GM12878 (cell line): ENCODE measurements around the gene MYCBP. TPM values are rescaled to one million over a fixed set of nuclear protein-coding genes. Genes with fewer than 3 reads are reported as not detected.

ENCODE experiments used
- ATAC-seq: fragments of 200-7000 bp; cut with Tn5 transposase; 3 replicates; pipeline ENCODE4 v1.9.1; 2020; ENCODE audit warnings: mild to moderate bottlenecking, moderate library complexity
- BruUV-seq: library from RNA; stranded (reverse); fragments of 400-500 nt; replicated peaks from 2 replicates; lab custom pipeline; 2021; lab: Mats Ljungman, UMichigan
- CTCF ChIA-PET: fragments of 300-600 bp; sonication (Branson Sonifier 250); formaldehyde crosslinking; extraction: SDS; loops from one replicate; lab custom pipeline; 2021; ENCODE audit warnings: inconsistent platforms; lab: Yijun Ruan, JAX
- POLR2A ChIA-PET: fragments of 350-600 bp; formaldehyde crosslinking; extraction: SDS; loops from one replicate; lab custom pipeline; 2021; ENCODE audit warnings: inconsistent platforms; lab: Charles Lee
- RAD21 ChIA-PET: fragments of 300-600 bp; sonication (Branson Sonifier 250); formaldehyde crosslinking; loops from one replicate; lab custom pipeline; 2023; ENCODE audit warnings: antibody characterized with exemption; ENCODE audit not compliant: unreplicated experiment; lab: Charles Lee
- SMC1A ChIA-PET: fragments of 300-600 bp; sonication (Branson Sonifier 250); formaldehyde crosslinking; loops from one replicate; lab custom pipeline; 2023; ENCODE audit not compliant: unreplicated experiment, uncharacterized antibody; lab: Charles Lee
- DNase-seq: peaks from one replicate; pipeline ENCODE4 v3.0.0-alpha.2; 2011; ENCODE audit warnings: low read depth, low spot score
- FAIRE-seq: peaks from 3 replicates; lab custom pipeline; 2011; peaks lifted over from hg19 to GRCh38; lab: Jason Lieb, UNC
- H2AFZ ChIP-seq: 2 replicates; pipeline ENCODE4 v1.6.0; 2011; ENCODE audit warnings: low read depth, low read length, control low read depth; ENCODE audit not compliant: control insufficient read depth
- H3K27ac ChIP-seq: 2 replicates; pipeline ENCODE4 v1.5.1; 2011; ENCODE audit warnings: control low read depth; ENCODE audit not compliant: control insufficient read depth, insufficient read depth
- H3K27me3 ChIP-seq, 2 experiments: replicated peaks in 1 of 2; 2 replicates each; pipeline versions ENCODE4 v1.6.0 to v1.6.1; 2011; ENCODE audit warnings: low read length in 1 of 2; ENCODE audit not compliant: control insufficient read depth in 2 of 2, insufficient read depth in 2 of 2
- H3K36me3 ChIP-seq, 2 experiments: 2 replicates each; pipeline ENCODE4 v1.5.1; 2011; ENCODE audit warnings: low read length in 1 of 2; ENCODE audit not compliant: control insufficient read depth in 2 of 2, insufficient read depth in 2 of 2
- H3K4me1 ChIP-seq: 2 replicates; pipeline ENCODE4 v1.6.1; 2011; ENCODE audit warnings: mild to moderate bottlenecking, low read length, moderate library complexity, mixed read lengths; ENCODE audit not compliant: control insufficient read depth, insufficient read depth
- H3K4me2 ChIP-seq: 2 replicates; pipeline ENCODE4 v1.6.0; 2011; ENCODE audit warnings: control low read depth; ENCODE audit not compliant: control insufficient read depth, insufficient read depth
- H3K4me3 ChIP-seq: fragments of 200-600 bp; sonication (generic); 2 replicates; pipeline ENCODE4 v1.5.1; 2016
- H3K79me2 ChIP-seq: 2 replicates; pipeline ENCODE4 v1.6.0; 2011; ENCODE audit warnings: low read length; ENCODE audit not compliant: control insufficient read depth, insufficient read depth
- H3K9ac ChIP-seq: 2 replicates; pipeline ENCODE4 v1.8.0; 2011; ENCODE audit warnings: low read length, control low read depth, mixed read lengths; ENCODE audit not compliant: control insufficient read depth, insufficient read depth
- H3K9me3 ChIP-seq: replicated peaks from 3 replicates; pipeline ENCODE4 v1.5.1; 2011; ENCODE audit warnings: mild to moderate bottlenecking, low read length; ENCODE audit not compliant: control insufficient read depth, insufficient read depth
- H4K20me1 ChIP-seq: 2 replicates; pipeline ENCODE4 v1.6.0; 2011; ENCODE audit not compliant: control insufficient read depth, insufficient read depth
- BRCA1 ChIP-seq: IDR thresholded peaks from 2 replicates; pipeline ENCODE4 v1.6.1; 2011; ENCODE audit warnings: low read depth, low read length, improper control_type of control experiment
- CHD4 ChIP-seq: fragments of 200-600 bp; sonication (generic); IDR thresholded peaks from 2 replicates; pipeline ENCODE4 v1.6.1; 2016; ENCODE audit warnings: mild to moderate bottlenecking
- EP300 ChIP-seq, 2 experiments: fragments of 150-350 bp in 1 of 2; IDR thresholded peaks; 2 replicates each; pipeline ENCODE4 v1.6.1; 2011 to 2012; ENCODE audit warnings: low read depth in 2 of 2, low read length in 2 of 2, borderline replicate concordance in 1 of 2, improper control_type of control experiment in 1 of 2, inconsistent platforms in 1 of 2; ENCODE audit not compliant: control insufficient read depth in 1 of 2
- ESRRA ChIP-seq: IDR thresholded peaks from 2 replicates; pipeline ENCODE4 v1.6.1; 2012; ENCODE audit warnings: mild to moderate bottlenecking, low read length, improper control_type of control experiment
- FOXM1 ChIP-seq: IDR thresholded peaks from 2 replicates; pipeline ENCODE4 v1.6.1; 2012; ENCODE audit warnings: low read depth, mild to moderate bottlenecking, inconsistent platforms, low read length, moderate library complexity
- IRF4 ChIP-seq: IDR thresholded peaks from 2 replicates; pipeline ENCODE4 v1.6.1; 2011; ENCODE audit warnings: low read depth, low read length
- LARP7 ChIP-seq: fragments of 450-650 bp; IDR thresholded peaks from 2 replicates; pipeline ENCODE4 v1.6.1; 2017; ENCODE audit warnings: mild to moderate bottlenecking
- MTA2 ChIP-seq: fragments of 450-650 bp; IDR thresholded peaks from 2 replicates; pipeline ENCODE4 v1.6.1; 2016; ENCODE audit warnings: low read depth, mild to moderate bottlenecking, moderate library complexity
- POLR2AphosphoS2 ChIP-seq: IDR thresholded peaks from 2 replicates; pipeline ENCODE4 v1.6.1; 2011; ENCODE audit warnings: low read depth, mild to moderate bottlenecking, low read length, improper control_type of control experiment, moderate library complexity
- RFX5 ChIP-seq: IDR thresholded peaks from 2 replicates; pipeline ENCODE4 v1.6.1; 2011; ENCODE audit warnings: low read depth, low read length, improper control_type of control experiment
- SMARCA5 ChIP-seq: fragments of 450-650 bp; IDR thresholded peaks from 2 replicates; pipeline ENCODE4 v1.6.1; 2017; ENCODE audit warnings: mild to moderate bottlenecking
- SP1 ChIP-seq: IDR thresholded peaks from one replicate; pipeline ENCODE4 v1.6.1; 2011; ENCODE audit warnings: low read depth, low read length
- SUPT20H ChIP-seq: IDR thresholded peaks from 2 replicates; pipeline ENCODE4 v1.6.1; 2011; ENCODE audit warnings: low read depth, mild to moderate bottlenecking, low read length, moderate library complexity, borderline replicate concordance; ENCODE audit not compliant: control insufficient read depth
- SUZ12 ChIP-seq: fragments of 200-600 bp; sonication (generic); IDR thresholded peaks from one replicate; pipeline ENCODE4 v1.6.1; 2018; ENCODE audit warnings: antibody characterized with exemption, mild to moderate bottlenecking; ENCODE audit not compliant: unreplicated experiment
- WGBS: methylation state at CpG from one replicate; pipeline ENCODE4 v1.1.6; 2016; ENCODE audit warnings: low lambda C conversion rate; ENCODE audit not compliant: insufficient replicate concordance, insufficient coverage; ENCODE audit errors: missing lambda C conversion rate; 5-methylcytosine and 5-hydroxymethylcytosine counted together
- in situ Hi-C: fragments of 300-500 bp; cut with MboI; formaldehyde crosslinking; loops from 9 replicates; pipeline ENCODE4 v1.14.3; 2018; ENCODE audit warnings: mixed read lengths
- intact Hi-C: fragments of 100-400 bp; cut with micrococcal nuclease; formaldehyde crosslinking; loops from one replicate; pipeline ENCODE4 v1.14.2; 2022; ENCODE audit not compliant: unreplicated experiment
- polyA plus RNA-seq, 11 experiments: library from polyadenylated mRNA; depleted of rRNA in 4 of 11; unstranded in 6 of 11; stranded (reverse) in 5 of 11; fragments of >200 nt; fragmentation: Nextera tagmentation in 4 of 11; fragmentation: Illumina TruSeq in 1 of 11; extraction: Ambion mirVana in 4 of 11; extraction: Trizol in 1 of 11; gene quantifications; 1 replicate in 1 of 11; 2 replicates in 10 of 11; pipeline versions ENCODE4 v1.2.1 to v1.2.3, GENCODE V29; 2011 to 2016; ENCODE audit warnings: inconsistent platforms in 2 of 11, missing spikeins in 2 of 11, low read depth in 1 of 11
- total RNA-seq, 4 experiments: library from RNA; depleted of rRNA in 3 of 4; stranded (reverse); fragments of >200 nt in 3 of 4; fragmentation: Illumina TruSeq in 1 of 4; extraction: Trizol in 1 of 4; gene quantifications; 2 replicates each; pipeline versions ENCODE4 v1.2.1 to v1.2.3, GENCODE V29; 2013 to 2021
- TF ChIP-seq, protein P1 (sequence below): IDR thresholded peaks from 2 replicates; pipeline ENCODE4 v1.6.1; 2011; ENCODE audit warnings: mild to moderate bottlenecking, low read depth, low read length, moderate library complexity; ENCODE audit not compliant: insufficient replicate concordance
- TF ChIP-seq, protein P2 (sequence below): fragments of 450-650 bp; IDR thresholded peaks from 2 replicates; pipeline ENCODE4 v1.6.1; 2017; ENCODE audit warnings: low read depth, mild to moderate bottlenecking, moderate library complexity
- TF ChIP-seq, protein P3 (sequence below): fragments of 450-650 bp; IDR thresholded peaks from 2 replicates; pipeline ENCODE4 v1.6.1; 2016; ENCODE audit warnings: mild to moderate bottlenecking, moderate library complexity, borderline replicate concordance

Gene MYCBP
- total and polyA plus RNA-seq, 10 of the 15 experiments (the other 5 are each of a cell fraction or from before 2014, with no cell fraction given): 26.1 to 210 (median 43.1) TPM

DNA sequence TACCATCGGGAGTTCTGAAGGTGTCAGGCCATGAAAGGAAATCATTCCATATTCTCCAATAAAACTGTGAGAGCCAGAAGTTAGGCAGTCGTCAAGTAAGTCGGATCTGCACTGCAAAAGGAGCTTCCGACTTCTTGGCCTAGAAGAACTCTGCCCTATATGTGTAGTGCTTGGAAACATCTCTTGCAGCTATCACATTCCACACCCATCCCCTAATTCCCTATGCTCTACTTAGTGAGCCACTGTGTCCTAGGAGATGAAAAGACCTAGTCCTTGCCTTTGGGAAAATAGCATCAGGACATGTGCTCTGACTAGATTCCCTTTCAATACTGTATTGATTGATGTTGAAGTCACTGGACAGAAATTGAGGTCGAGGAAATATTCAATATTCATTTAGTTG lies 16.4 kb upstream of the MYCBP start:
- WGBS: 44% methylated on average over 5 of the region's 5 CpGs
- no peak overlapping the region for H3K4me2 ChIP-seq
- no peak overlapping the region for H2AFZ ChIP-seq
- RAD21 ChIA-PET: interaction anchor here (0.5 to 1.0 kb wide), 2 partner anchors 202 to 987 kb away, joined by 3 read pairs; no protein-coding TSS in a partner anchor
- ATAC-seq (no peak), DNase-seq (no peak), FAIRE-seq (no peak)
- no TSS peak for BruUV-seq
- no peaks in the 10 kb centered on the region for H3K4me1 ChIP-seq
- SMC1A ChIA-PET: no interaction called here
- POLR2A ChIA-PET: no interaction called here
- no peak for TF ChIP-seq SP1
- TF ChIP-seq, protein P1, sequence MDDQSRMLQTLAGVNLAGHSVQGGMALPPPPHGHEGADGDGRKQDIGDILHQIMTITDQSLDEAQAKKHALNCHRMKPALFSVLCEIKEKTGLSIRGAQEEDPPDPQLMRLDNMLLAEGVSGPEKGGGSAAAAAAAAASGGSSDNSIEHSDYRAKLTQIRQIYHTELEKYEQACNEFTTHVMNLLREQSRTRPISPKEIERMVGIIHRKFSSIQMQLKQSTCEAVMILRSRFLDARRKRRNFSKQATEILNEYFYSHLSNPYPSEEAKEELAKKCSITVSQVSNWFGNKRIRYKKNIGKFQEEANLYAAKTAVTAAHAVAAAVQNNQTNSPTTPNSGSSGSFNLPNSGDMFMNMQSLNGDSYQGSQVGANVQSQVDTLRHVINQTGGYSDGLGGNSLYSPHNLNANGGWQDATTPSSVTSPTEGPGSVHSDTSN: no peak
- no peak for TF ChIP-seq BRCA1
- no peak for TF ChIP-seq MTA2
- TF ChIP-seq EP300 (IDR thresholded peaks at IDR 0.05; ENCODE audit: borderline replicate concordance in 1 of 2, control insufficient read depth in 1 of 2, low read depth in 2 of 2, low read length in 2 of 2): no peak
- TF ChIP-seq POLR2AphosphoS2: no peak
- no peak for TF ChIP-seq RFX5
- no peak for TF ChIP-seq IRF4
- TF ChIP-seq SUZ12: no peak
- TF ChIP-seq ESRRA: no peak
- TF ChIP-seq LARP7: no peak
- no peak for TF ChIP-seq SUPT20H
- no peak for TF ChIP-seq SMARCA5
- TF ChIP-seq CHD4: no peak
- no peak for TF ChIP-seq FOXM1
- TF ChIP-seq, protein P2, sequence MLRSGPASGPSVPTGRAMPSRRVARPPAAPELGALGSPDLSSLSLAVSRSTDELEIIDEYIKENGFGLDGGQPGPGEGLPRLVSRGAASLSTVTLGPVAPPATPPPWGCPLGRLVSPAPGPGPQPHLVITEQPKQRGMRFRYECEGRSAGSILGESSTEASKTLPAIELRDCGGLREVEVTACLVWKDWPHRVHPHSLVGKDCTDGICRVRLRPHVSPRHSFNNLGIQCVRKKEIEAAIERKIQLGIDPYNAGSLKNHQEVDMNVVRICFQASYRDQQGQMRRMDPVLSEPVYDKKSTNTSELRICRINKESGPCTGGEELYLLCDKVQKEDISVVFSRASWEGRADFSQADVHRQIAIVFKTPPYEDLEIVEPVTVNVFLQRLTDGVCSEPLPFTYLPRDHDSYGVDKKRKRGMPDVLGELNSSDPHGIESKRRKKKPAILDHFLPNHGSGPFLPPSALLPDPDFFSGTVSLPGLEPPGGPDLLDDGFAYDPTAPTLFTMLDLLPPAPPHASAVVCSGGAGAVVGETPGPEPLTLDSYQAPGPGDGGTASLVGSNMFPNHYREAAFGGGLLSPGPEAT: no peak
- TF ChIP-seq, protein P3, sequence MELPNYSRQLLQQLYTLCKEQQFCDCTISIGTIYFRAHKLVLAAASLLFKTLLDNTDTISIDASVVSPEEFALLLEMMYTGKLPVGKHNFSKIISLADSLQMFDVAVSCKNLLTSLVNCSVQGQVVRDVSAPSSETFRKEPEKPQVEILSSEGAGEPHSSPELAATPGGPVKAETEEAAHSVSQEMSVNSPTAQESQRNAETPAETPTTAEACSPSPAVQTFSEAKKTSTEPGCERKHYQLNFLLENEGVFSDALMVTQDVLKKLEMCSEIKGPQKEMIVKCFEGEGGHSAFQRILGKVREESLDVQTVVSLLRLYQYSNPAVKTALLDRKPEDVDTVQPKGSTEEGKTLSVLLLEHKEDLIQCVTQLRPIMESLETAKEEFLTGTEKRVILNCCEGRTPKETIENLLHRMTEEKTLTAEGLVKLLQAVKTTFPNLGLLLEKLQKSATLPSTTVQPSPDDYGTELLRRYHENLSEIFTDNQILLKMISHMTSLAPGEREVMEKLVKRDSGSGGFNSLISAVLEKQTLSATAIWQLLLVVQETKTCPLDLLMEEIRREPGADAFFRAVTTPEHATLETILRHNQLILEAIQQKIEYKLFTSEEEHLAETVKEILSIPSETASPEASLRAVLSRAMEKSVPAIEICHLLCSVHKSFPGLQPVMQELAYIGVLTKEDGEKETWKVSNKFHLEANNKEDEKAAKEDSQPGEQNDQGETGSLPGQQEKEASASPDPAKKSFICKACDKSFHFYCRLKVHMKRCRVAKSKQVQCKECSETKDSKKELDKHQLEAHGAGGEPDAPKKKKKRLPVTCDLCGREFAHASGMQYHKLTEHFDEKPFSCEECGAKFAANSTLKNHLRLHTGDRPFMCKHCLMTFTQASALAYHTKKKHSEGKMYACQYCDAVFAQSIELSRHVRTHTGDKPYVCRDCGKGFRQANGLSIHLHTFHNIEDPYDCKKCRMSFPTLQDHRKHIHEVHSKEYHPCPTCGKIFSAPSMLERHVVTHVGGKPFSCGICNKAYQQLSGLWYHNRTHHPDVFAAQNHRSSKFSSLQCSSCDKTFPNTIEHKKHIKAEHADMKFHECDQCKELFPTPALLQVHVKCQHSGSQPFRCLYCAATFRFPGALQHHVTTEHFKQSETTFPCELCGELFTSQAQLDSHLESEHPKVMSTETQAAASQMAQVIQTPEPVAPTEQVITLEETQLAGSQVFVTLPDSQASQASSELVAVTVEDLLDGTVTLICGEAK: no peak
- no peaks in the 10 kb centered on the region for H3K79me2 ChIP-seq
- no peaks in the 10 kb centered on the region for H3K27me3 ChIP-seq
- in situ Hi-C loops (no loop called here), intact Hi-C loops (no loop called here)
- H3K4me3 ChIP-seq: no peak overlapping the region
- H3K9ac ChIP-seq: no peak overlapping the region
- no peaks in the 10 kb centered on the region for H3K9me3 ChIP-seq
- no peaks in the 10 kb centered on the region for H4K20me1 ChIP-seq
- CTCF ChIA-PET: no interaction called here
- H3K27ac ChIP-seq: no peak overlapping the region
- no peaks in the 10 kb centered on the region for H3K36me3 ChIP-seq
